HG02970 (cell line): ENCODE data around the gene CBX4.

ENCODE experiments used
- ATAC-seq: cut with Tn5 transposase; IDR thresholded peaks from one replicate; pipeline ENCODE4 v1.9.1; 2021; ENCODE audit warnings: mild to moderate bottlenecking, moderate library complexity, moderate number of reproducible peaks; ENCODE audit not compliant: unreplicated experiment, low FRiP score

Gene CBX4

DNA sequence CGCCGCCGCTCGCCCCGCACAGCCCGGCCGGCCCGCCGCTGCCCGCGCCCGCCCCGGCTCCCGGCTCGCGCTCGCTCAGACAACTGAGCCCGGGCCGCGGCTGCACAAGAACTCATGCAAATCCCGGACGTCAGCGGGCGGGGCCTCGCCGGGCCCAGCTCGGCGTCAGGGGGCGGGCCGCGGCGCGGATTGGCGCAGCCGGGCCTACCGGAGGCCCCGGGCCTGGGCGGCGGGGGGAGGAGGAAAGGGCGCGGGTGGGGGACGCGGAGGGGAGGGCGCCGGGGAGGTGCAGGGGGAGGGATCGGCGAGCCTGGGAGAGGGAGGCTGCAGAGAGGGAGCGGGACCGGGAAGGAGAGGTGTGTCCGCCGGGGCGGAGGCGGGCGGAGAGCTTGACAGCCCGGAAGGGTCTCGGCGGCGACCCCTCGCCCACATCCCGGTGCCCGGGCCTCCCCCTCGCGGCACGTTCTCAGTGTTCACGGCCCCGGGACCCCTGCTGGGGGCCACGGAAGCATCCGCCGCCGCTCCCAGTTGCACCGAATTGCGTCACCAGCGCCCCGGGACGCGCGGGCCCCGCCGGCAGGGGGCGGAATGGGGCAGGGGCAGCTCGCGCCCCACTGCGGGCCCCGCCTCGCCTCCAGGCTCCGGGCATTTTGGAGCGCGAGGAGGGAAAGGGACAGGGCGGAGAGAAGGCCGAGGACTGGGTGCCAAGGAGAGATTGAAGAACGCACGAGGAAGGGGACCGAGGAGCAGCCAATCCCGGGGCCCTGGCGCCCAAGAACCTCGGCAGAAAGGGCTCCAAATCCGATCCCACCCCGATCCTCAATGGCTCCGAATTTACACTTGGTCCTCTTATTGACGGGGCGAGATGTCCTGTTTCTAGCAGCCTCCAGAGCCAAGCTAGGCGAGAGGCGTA lies at the start of gene CBX4:
TSS of gene CBX4 (minus strand) at position 85 of the 913 bp plus-strand sequence. CDS start 189 bp downstream, outside the sequence.
- peak; percentile 69 for ATAC-seq

GRCh38 chr17:79888009-79888540 lies 48.8 kb upstream of the CBX4 start:
- ATAC-seq = no peak

DNA sequence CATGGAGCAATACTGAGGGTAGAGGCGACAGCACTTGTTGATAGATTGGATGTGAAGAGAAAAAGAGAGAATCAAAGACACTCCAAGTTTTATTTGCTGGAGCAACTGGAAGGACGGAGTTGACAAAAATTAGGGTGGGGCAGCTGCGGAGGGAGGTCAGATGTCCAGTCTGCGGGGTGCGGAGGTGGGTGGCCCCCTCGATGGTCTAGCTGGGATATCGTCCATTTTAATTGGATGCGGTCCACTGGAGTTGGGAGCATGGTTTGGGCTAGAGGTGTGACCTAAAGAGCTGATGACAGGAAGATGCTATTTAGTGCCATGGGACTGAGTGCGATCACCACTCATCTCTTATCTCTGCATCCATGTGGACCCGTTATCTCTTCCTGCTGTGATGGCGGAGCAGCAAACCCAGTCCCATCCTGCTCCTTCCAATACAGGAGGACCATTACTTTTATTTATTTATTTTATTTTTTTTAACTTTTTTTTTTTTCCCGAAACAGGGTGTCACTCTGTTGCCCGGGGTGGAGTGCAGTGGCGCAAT lies 48.3 kb upstream of the CBX4 start:
- no peak for ATAC-seq

- no peak for ATAC-seq
These were observed 44.0 kb upstream of the CBX4 start for GRCh38 chr17:79883202-79883601.

DNA sequence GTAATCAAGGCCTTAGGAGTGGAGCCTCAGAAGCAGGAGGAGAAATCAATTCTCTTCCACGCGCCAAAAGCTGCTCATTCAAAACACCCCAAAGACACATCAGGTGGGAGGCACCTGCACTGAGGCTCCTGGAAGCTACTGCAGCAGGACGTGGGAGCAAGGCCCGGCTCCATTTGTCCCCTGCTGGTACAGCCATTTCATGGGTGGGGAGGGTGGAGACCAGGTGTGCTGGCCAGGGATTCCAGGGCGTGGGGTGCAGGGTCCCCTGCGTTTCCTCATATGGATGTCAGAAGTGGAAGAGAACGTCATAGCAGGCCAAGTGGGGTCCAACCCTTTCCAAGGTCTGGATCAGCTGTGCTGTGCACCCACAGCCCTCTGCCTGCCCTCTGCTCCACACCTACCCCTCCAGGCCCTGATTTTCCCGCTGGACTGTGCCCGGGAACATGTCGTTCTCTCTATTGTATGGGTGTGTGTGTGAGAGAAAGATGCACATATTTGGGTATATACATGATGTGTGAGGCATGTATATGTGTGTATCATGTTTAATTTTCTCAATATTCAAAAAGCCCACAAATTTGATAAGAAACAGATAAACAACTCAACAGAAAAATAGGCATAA lies 39.2 kb upstream of the CBX4 start:
- no peak for ATAC-seq

- ATAC-seq = no peak
These were observed 37.8 kb upstream of the CBX4 start for GRCh38 chr17:79877041-79877440.

- no peak for ATAC-seq
These were observed 36.3 kb upstream of the CBX4 start for GRCh38 chr17:79875511-79875910.

GRCh38 chr17:79874329-79874981 lies 35.2 kb upstream of the CBX4 start:
- no peak for ATAC-seq

DNA sequence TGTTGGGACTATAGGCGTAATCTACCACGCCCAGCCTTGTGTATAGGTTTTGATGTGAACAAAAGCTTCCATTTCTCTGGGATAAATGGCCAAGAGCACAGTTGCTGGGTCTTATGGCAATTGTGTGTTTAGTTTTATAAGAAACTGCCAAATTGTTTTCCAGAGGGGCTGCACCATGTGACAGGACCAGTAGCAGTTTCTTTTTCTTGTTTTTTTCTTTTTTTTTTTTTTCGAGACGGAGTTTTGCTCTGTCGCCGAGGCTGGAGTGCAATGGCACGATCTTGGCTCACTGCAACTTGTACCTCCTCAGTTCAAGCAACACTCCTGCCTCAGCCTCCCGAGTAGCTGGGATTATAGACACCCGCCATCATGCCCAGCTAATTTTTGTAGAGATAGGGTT lies 34.3 kb upstream of the CBX4 start:
- no peak for ATAC-seq

GRCh38 chr17:79872762-79873161 lies 33.5 kb upstream of the CBX4 start:
- no peak for ATAC-seq

DNA sequence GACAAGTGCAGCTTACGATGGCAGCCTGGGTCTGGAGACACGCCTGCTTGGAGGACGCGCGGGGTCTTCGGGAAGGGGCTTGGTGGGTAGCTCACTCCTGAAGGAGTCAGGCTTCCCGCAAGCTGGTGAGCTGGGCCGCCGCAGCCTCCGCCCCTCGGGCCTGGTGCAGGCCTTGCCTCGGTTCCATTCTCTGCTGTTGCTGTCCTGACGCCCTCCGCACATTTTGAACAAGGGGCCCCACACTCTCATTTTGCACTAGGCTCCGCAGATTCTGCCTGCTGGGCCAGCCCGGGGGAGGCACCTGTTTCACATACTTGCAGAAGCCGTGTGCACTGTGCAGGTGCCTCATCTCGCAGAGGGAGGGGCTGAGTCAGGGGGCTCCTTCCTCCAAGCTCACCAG lies 31.9 kb upstream of the CBX4 start:
- no peak for ATAC-seq

DNA sequence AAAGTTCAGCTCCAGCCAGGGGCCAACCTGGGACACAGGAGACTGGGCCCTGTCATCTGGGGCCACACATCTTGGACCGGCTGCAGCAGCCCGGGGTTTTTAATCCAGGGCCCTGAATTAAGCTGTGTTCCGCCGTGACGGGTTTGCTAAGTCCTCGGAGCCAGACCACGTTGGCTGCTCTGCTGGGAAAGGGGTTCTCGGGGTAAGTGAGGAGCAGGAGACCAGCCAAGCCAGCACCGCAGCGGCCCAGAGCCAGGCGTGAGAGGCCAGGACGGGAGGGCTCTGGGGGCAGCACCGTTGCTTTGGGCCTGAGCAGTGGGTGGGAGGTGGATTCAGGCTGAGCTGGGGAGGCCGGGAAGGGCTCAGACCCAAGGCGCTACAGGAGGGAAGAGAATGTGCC lies 31.3 kb upstream of the CBX4 start:
- ATAC-seq = no peak

GRCh38 chr17:79866791-79867518 lies 27.7 kb upstream of the CBX4 start:
- ATAC-seq = no peak

GRCh38 chr17:79865351-79866210 lies 26.3 kb upstream of the CBX4 start:
- ATAC-seq = no peak

GRCh38 chr17:79864617-79865250 lies 25.5 kb upstream of the CBX4 start:
- ATAC-seq = no peak

DNA sequence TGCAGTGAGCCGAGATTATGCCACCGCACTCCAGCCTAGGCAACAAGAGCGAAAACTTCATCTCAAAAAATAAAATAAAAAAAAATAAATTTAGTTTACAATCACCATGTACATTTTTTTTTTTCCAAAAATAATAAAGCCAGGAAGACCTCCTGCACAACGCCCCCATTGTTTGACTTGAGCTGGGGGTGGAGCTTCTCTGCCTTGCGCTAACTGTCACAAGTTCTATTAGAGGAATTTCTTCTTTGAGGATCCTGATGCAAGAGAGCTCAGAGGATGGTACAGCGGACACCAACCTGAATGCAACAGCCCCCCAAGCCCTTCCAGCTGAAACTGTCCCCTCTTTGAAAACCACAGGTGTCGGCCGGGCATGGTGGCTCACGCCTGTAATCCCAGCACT lies 24.9 kb upstream of the CBX4 start:
- no peak for ATAC-seq

DNA sequence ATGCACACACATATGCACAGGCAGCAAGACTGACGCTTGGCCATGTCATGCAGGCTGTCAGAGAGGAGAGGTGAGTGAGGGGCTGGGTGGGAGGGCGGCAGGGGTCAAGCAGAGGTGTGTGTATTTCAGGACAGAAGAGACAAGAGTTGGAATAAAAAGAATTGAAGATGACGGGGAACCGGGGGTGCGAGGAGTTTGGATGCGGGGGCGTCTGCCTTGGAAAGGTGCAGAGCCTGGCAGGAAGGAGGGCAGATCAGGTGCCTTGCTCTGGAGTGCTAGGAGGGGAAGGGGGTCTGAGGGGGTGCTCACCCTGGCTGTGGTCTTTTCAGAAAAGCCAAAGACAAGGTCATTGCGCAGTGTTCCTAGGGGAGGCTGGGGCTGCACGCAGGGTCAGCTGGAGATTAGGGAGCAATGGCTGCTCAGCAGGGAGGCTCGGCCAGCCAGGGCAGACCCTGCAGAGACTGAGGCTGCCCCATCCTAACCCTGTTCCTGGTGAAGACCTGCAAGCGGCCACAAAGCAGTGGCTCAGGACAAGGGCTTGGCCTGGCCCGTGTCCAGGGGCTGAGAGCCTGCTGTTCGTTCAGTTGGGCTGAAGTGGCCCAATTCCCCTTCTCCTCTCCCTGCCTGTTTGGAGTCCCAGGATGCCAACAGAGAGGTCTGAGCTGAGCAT lies 23.7 kb upstream of the CBX4 start:
- no peak for ATAC-seq

DNA sequence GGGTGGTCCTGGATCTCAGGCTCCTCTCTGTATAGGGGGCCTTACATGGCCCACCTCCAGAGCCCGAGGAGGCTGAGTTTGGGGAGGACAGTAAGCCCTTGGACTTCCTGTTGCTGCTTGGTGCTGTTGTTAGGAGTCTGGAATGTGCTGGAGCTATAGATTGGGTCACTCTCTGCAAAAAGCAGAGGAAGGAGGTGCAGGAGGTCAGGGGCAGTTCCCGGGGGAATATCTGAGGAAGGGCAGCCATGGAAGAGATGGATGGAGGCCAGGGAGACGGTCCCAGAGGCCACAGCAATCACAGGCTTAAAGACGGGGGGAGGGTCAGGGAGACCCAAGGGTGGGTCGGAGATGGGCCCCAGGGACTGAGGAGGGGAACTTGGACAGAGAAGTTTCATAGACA lies 23.0 kb upstream of the CBX4 start:
- ATAC-seq = no peak
